ENCODE measurements around the gene TAC3. TPM values are rescaled to one million over a fixed set of nuclear protein-coding genes. Genes with fewer than 3 reads are reported as not detected.
"Not testable (repeated sequence)": the region's sequence is repeated elsewhere in the genome, so short reads cannot be mapped to it uniquely, and the experiment has no call there.

The TAC3 gene
- total RNA-seq, 4 donors from 2014 or later: not detected

- no peak overlapping the region for H3K27ac ChIP-seq (replicated peaks in 1 of 4)
- 86% methylated on average over 1 of the region's 1 CpG for WGBS
- TF ChIP-seq POLR2A (IDR thresholded peaks at IDR 0.05; ENCODE audit: low read depth) (no peak), POLR2AphosphoS5 (IDR thresholded peaks at IDR 0.05) (no peak), EP300 (IDR thresholded peaks at IDR 0.05) (no peak), CTCF (IDR thresholded peaks at IDR 0.05) (no peak)
- H3K27me3 ChIP-seq: peaks cover 0 to 21% (median 0%) of the 10 kb centered on the region in 4 donors
- intact Hi-C loops (cut with DNase I): no loop called here
- H3K4me1 ChIP-seq: peaks cover 0 to 5% (median 0%) of the 10 kb centered on the region in 4 donors
- H3K36me3 ChIP-seq: no peaks in the 10 kb centered on the region
- no peak for DNase-seq (ENCODE audit: extremely low spot score)
- no peak overlapping the region for H3K4me3 ChIP-seq
- no peaks in the 10 kb centered on the region for H3K9me3 ChIP-seq
These were observed 2.6 kb upstream of the TAC3 start for GRCh38 chr12:57018906-57019305.

GRCh38 chr12:57018353-57018752, 2.0 kb upstream of the TAC3 start:
- H3K27ac ChIP-seq (replicated peaks in 1 of 4); intact Hi-C loops (cut with DNase I); H3K4me1 ChIP-seq; H3K36me3 ChIP-seq; DNase-seq (ENCODE audit: extremely low spot score); H3K9me3 ChIP-seq; H3K4me3 ChIP-seq: not testable (repeated sequence)
- 90% methylated on average over 5 of the region's 5 CpGs for WGBS
- H3K27me3 ChIP-seq: peaks cover 0 to 25% (median 0%) of the 10 kb centered on the region in 4 donors

- peaks cover 0 to 25% (median 0%) of the 10 kb centered on the region in 4 donors for H3K27me3 ChIP-seq
- TF ChIP-seq CTCF (IDR thresholded peaks at IDR 0.05): no peak
- TF ChIP-seq EP300 (IDR thresholded peaks at IDR 0.05): no peak
- TF ChIP-seq POLR2A (IDR thresholded peaks at IDR 0.05; ENCODE audit: low read depth): no peak
- TF ChIP-seq POLR2AphosphoS5 (IDR thresholded peaks at IDR 0.05): no peak
- no peaks in the 10 kb centered on the region for H3K36me3 ChIP-seq
- H3K4me3 ChIP-seq: no peak overlapping the region
- intact Hi-C loops (cut with DNase I): no loop called here
- no peaks in the 10 kb centered on the region for H3K9me3 ChIP-seq
- peaks cover 0 to 10% (median 0%) of the 10 kb centered on the region in 4 donors for H3K4me1 ChIP-seq
- DNase-seq (ENCODE audit: extremely low spot score): no peak
- WGBS: 81% methylated on average over 7 of the region's 7 CpGs
- no peak overlapping the region for H3K27ac ChIP-seq (replicated peaks in 1 of 4)
These were observed 3.5 kb downstream of the TAC3 start for GRCh38 chr12:57012600-57013465.

- Histone ChIP-seq H3K4me1 (peaks cover 0 to 15% (median 6%) of the 10 kb centered on the region in 4 donors), H3K27me3 (peaks cover 0 to 25% (median 0%) of the 10 kb centered on the region in 4 donors), H3K36me3 (no peaks in the 10 kb centered on the region), H3K27ac (replicated peaks in 1 of 4) (no peak overlapping the region), H3K9me3 (no peaks in the 10 kb centered on the region), H3K4me3 (no peak overlapping the region)
- intact Hi-C loops (cut with DNase I): no loop called here
- no peak for TF ChIP-seq CTCF (IDR thresholded peaks at IDR 0.05)
- no peak for TF ChIP-seq EP300 (IDR thresholded peaks at IDR 0.05)
- TF ChIP-seq POLR2A (IDR thresholded peaks at IDR 0.05; ENCODE audit: low read depth): no peak
- no peak for TF ChIP-seq POLR2AphosphoS5 (IDR thresholded peaks at IDR 0.05)
- DNase-seq (ENCODE audit: extremely low spot score): no peak
- WGBS: 68% methylated on average over 12 of the region's 12 CpGs
These were observed 4.6 kb downstream of the TAC3 start for GRCh38 chr12:57011438-57012424.
